Esophagus squamous epithelium (tissue), 5 donors: ENCODE data around the gene ADCYAP1R1. TPM values are rescaled to one million over a fixed set of nuclear protein-coding genes. Genes with fewer than 3 reads are reported as not detected.

Experiments used
- DNase-seq: peaks from one replicate; lab custom pipeline; 2025; lab: John Stamatoyannopoulos, UW
- H3K27ac ChIP-seq, 4 donors: fragments of 200-600 bp; sonication (generic); one replicate each; pipeline ENCODE4 v1.5.1; 2016 to 2019; ENCODE audit warnings: mild to moderate bottlenecking in 1 of 4
- H3K27me3 ChIP-seq, 4 donors: fragments of 200-600 bp; sonication (generic); 1 replicate in 3 of 4; 2 replicates in 1 of 4; pipeline versions ENCODE4 v1.5.1 to v1.6.0; 2017 to 2021; ENCODE audit warnings: antibody characterized with exemption in 1 of 4
- H3K36me3 ChIP-seq, 3 donors: fragments of 200-600 bp; sonication (generic); one replicate each; pipeline ENCODE4 v1.5.1; 2016 to 2019
- H3K4me1 ChIP-seq, 3 donors: fragments of 200-600 bp; sonication (generic); one replicate each; pipeline ENCODE4 v1.5.1; 2017 to 2019
- H3K4me3 ChIP-seq, 4 donors: fragments of 200-600 bp; sonication (generic); 1 replicate in 3 of 4; 2 replicates in 1 of 4; pipeline ENCODE4 v1.5.1; 2016 to 2019; ENCODE audit warnings: mild to moderate bottlenecking in 2 of 4, moderate library complexity in 1 of 4
- H3K9me3 ChIP-seq, 3 donors: fragments of 200-600 bp; sonication (generic); one replicate each; pipeline ENCODE4 v1.5.1; 2016 to 2019
- CTCF ChIP-seq, 6 experiments: fragments of 450-650 bp in 4 of 6; fragments of 200-600 bp in 2 of 6; sonication (generic) in 2 of 6; IDR thresholded peaks; one replicate each; pipeline ENCODE4 v1.5.1; 2016 to 2019; ENCODE audit warnings: antibody characterized with exemption in 6 of 6, mild to moderate bottlenecking in 4 of 6, moderate library complexity in 4 of 6
- POLR2A ChIP-seq, 4 donors: fragments of 450-650 bp; IDR thresholded peaks; one replicate each; pipeline ENCODE4 v1.6.1; 2017; ENCODE audit warnings: antibody characterized with exemption in 4 of 4, mild to moderate bottlenecking in 4 of 4, moderate library complexity in 3 of 4
- WGBS, 2 donors: methylation state at CpG; one replicate each; pipeline ENCODE4 v1.1.5; 2018; 5-methylcytosine and 5-hydroxymethylcytosine counted together
- intact Hi-C: fragments of 100-400 bp; cut with DNase I; formaldehyde crosslinking; loops from one replicate; pipeline ENCODE4 v1.15.0; 2022
- total RNA-seq, 4 donors: library from RNA; depleted of rRNA; stranded (reverse); fragments of >200 nt; gene quantifications; one replicate each; pipeline ENCODE4 v1.1.0, GENCODE V29; 2016
- donor health status: DM: yes; HTN: yes; CAD: no.

The ADCYAP1R1 gene
- total RNA-seq, 4 donors from 2014 or later, result 0.15 to 10.5 (median 0.20) TPM

- no peak for TF ChIP-seq CTCF (IDR thresholded peaks at IDR 0.05)
- no peak for TF ChIP-seq POLR2A (IDR thresholded peaks at IDR 0.05)
- no peaks in the 10 kb centered on the region for H3K27me3 ChIP-seq
- intact Hi-C loops, result no loop called here
- WGBS, 2 donors, result 60 to 69% methylated on average over 2 to 5 of the region's 13 CpGs
- H3K27ac ChIP-seq, result no peak overlapping the region
- no peaks in the 10 kb centered on the region for H3K9me3 ChIP-seq
- no peak overlapping the region for H3K4me3 ChIP-seq
- H3K36me3 ChIP-seq, result no peaks in the 10 kb centered on the region
- no peaks in the 10 kb centered on the region for H3K4me1 ChIP-seq
- DNase-seq, result no peak
These were observed 54.4 kb downstream of the ADCYAP1R1 start for GRCh38 chr7:31106303-31107105.

- WGBS, 2 donors, result 84 to 91% methylated on average over 9 of the region's 15 CpGs
- Histone ChIP-seq H3K4me3 (no peak overlapping the region), H3K4me1 (no peaks in the 10 kb centered on the region), H3K27ac (no peak overlapping the region), H3K27me3 (no peaks in the 10 kb centered on the region), H3K9me3 (no peaks in the 10 kb centered on the region), H3K36me3 (no peaks in the 10 kb centered on the region)
- intact Hi-C loops, result no loop called here
- no peak for DNase-seq
- TF ChIP-seq POLR2A (IDR thresholded peaks at IDR 0.05) (no peak), CTCF (IDR thresholded peaks at IDR 0.05) (no peak)
These were observed 55.3 kb downstream of the ADCYAP1R1 start for GRCh38 chr7:31107106-31108090.

GRCh38 chr7:31108097-31108657, 56.1 kb downstream of the ADCYAP1R1 start:
- WGBS, 2 donors, result 100% methylated on average over 1 of the region's 1 CpG; no CpG with 5 or more reads in 1 of the 2 donors
- no peak for DNase-seq
- TF ChIP-seq CTCF (IDR thresholded peaks at IDR 0.05) (no peak), POLR2A (IDR thresholded peaks at IDR 0.05) (no peak)
- H3K4me3 ChIP-seq, result no peak overlapping the region
- no peak overlapping the region for H3K27ac ChIP-seq
- H3K4me1 ChIP-seq, result no peaks in the 10 kb centered on the region
- intact Hi-C loops, result no loop called here
- no peaks in the 10 kb centered on the region for H3K9me3 ChIP-seq
- H3K27me3 ChIP-seq, result no peaks in the 10 kb centered on the region
- no peaks in the 10 kb centered on the region for H3K36me3 ChIP-seq

- no peak for DNase-seq
- Histone ChIP-seq H3K27ac (no peak overlapping the region), H3K9me3 (no peaks in the 10 kb centered on the region), H3K4me3 (no peak overlapping the region), H3K27me3 (no peaks in the 10 kb centered on the region), H3K36me3 (no peaks in the 10 kb centered on the region), H3K4me1 (no peaks in the 10 kb centered on the region)
- TF ChIP-seq POLR2A (IDR thresholded peaks at IDR 0.05), result no peak
- WGBS, 2 donors, result 76 to 88% methylated on average over 2 to 3 of the region's 3 CpGs
- intact Hi-C loops, result no loop called here
These were observed 57.6 kb downstream of the ADCYAP1R1 start for GRCh38 chr7:31109751-31110150.

GRCh38 chr7:31110331-31111108, 58.4 kb downstream of the ADCYAP1R1 start:
- Histone ChIP-seq H3K4me1 (no peaks in the 10 kb centered on the region), H3K4me3 (no peak overlapping the region), H3K27ac (no peak overlapping the region), H3K27me3 (no peaks in the 10 kb centered on the region), H3K36me3 (no peaks in the 10 kb centered on the region), H3K9me3 (no peaks in the 10 kb centered on the region)
- 77 to 84% methylated on average over 4 to 7 of the region's 7 CpGs for WGBS, 2 donors
- DNase-seq, result no peak
- no peak for TF ChIP-seq POLR2A (IDR thresholded peaks at IDR 0.05)
- no peak for TF ChIP-seq CTCF (IDR thresholded peaks at IDR 0.05)
- intact Hi-C loops, result no loop called here
